ENCODE results near the gene NUP210L. TPM values are rescaled to one million over a fixed set of nuclear protein-coding genes. Genes with fewer than 3 reads are reported as not detected.

NUP210L gene
- total RNA-seq, 1 experiment from 2014 or later, result 0.12 TPM

DNA sequence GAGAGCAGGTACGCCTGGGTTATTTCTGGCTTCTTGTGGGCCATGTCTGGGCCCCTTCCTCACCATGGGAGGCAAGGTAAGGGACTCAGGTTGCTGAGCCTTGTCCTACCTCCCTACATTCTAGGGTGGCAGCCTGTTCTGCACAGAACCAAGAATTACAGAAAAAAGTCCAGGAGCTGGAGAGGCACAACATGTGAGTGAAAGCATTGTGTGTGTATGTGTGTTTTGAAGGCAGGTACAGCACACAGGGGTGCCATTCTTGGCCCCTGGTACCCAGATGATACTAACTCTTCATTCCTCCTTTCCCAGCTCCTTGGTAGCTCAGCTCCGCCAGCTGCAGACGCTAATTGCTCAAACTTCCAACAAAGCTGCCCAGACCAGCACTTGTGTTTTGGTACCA is 181.8 kb downstream of the NUP210L start:
- TF ChIP-seq, protein P1, sequence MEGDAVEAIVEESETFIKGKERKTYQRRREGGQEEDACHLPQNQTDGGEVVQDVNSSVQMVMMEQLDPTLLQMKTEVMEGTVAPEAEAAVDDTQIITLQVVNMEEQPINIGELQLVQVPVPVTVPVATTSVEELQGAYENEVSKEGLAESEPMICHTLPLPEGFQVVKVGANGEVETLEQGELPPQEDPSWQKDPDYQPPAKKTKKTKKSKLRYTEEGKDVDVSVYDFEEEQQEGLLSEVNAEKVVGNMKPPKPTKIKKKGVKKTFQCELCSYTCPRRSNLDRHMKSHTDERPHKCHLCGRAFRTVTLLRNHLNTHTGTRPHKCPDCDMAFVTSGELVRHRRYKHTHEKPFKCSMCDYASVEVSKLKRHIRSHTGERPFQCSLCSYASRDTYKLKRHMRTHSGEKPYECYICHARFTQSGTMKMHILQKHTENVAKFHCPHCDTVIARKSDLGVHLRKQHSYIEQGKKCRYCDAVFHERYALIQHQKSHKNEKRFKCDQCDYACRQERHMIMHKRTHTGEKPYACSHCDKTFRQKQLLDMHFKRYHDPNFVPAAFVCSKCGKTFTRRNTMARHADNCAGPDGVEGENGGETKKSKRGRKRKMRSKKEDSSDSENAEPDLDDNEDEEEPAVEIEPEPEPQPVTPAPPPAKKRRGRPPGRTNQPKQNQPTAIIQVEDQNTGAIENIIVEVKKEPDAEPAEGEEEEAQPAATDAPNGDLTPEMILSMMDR (IDR thresholded peaks at IDR 0.05; ENCODE audit: unreplicated experiment), result no peak
- no peaks in the 10 kb centered on the region for H3K9me3 Mint-ChIP-seq (ENCODE audit: low read depth, unreplicated experiment)
- H3K36me3 Mint-ChIP-seq (ENCODE audit: insufficient read depth, unreplicated experiment), result peaks cover 54% of the 10 kb centered on the region
- H3K4me3 Mint-ChIP-seq (ENCODE audit: low read depth, unreplicated experiment), result no peak overlapping the region
- H3K27me3 Mint-ChIP-seq (ENCODE audit: unreplicated experiment), result no peaks in the 10 kb centered on the region
- H3K4me1 Mint-ChIP-seq (ENCODE audit: low read depth, unreplicated experiment), result peaks cover 24% of the 10 kb centered on the region
- no peak for DNase-seq
- no TSS peak for BruUV-seq (replicated peaks)
- CTCF ChIA-PET, result no interaction called here
- intact Hi-C loops (cut with micrococcal nuclease; ENCODE audit: unreplicated experiment), result no loop called here
- peak overlapping the region; percentile 21 for H3K27ac Mint-ChIP-seq (ENCODE audit: unreplicated experiment)

DNA sequence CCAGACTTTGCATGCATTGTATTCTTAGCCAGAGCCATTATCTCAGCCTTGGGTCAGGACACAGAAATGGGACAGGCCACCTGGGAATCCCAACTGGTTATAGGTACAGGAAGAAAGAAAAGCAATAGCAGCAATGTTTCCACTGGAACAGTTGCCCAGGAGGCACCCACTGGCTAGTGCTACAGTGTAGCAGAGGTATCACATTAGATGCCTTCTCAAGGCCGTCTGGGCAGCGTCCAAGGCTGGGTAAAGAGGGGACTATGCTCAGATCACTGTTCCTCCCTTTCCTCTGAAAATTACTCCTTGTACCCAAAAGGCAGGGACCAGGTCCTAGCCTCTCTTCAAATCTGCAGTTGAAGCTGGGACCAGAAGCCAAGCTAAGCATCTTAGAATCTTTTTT is 184.5 kb downstream of the NUP210L start:
- DNase-seq, result no peak
- peaks cover 20% of the 10 kb centered on the region for H3K4me1 Mint-ChIP-seq (ENCODE audit: low read depth, unreplicated experiment)
- intact Hi-C loops (cut with micrococcal nuclease; ENCODE audit: unreplicated experiment), result no loop called here
- BruUV-seq (replicated peaks), result no TSS peak
- no peaks in the 10 kb centered on the region for H3K27me3 Mint-ChIP-seq (ENCODE audit: unreplicated experiment)
- H3K36me3 Mint-ChIP-seq (ENCODE audit: insufficient read depth, unreplicated experiment), result peaks cover 52% of the 10 kb centered on the region
- CTCF ChIA-PET, result no interaction called here
- H3K9me3 Mint-ChIP-seq (ENCODE audit: low read depth, unreplicated experiment), result no peaks in the 10 kb centered on the region
- H3K27ac Mint-ChIP-seq (ENCODE audit: unreplicated experiment), result no peak overlapping the region
- TF ChIP-seq, protein P1 (IDR thresholded peaks at IDR 0.05; ENCODE audit: unreplicated experiment), result no peak
- no peak overlapping the region for H3K4me3 Mint-ChIP-seq (ENCODE audit: low read depth, unreplicated experiment)

- intact Hi-C loops (cut with micrococcal nuclease; ENCODE audit: unreplicated experiment), result no loop called here
- DNase-seq, result no peak
- CTCF ChIA-PET, result interaction anchor here (2.1 kb wide), 1 partner anchor 11 kb away, joined by 16 read pairs; the partner anchor contains the start of gene CRTC2
- Mint-ChIP-seq H3K27ac (ENCODE audit: unreplicated experiment) (no peak overlapping the region), H3K4me3 (ENCODE audit: low read depth, unreplicated experiment) (no peak overlapping the region), H3K27me3 (ENCODE audit: unreplicated experiment) (no peaks in the 10 kb centered on the region), H3K9me3 (ENCODE audit: low read depth, unreplicated experiment) (no peaks in the 10 kb centered on the region), H3K36me3 (ENCODE audit: insufficient read depth, unreplicated experiment) (peaks cover 46% of the 10 kb centered on the region), H3K4me1 (ENCODE audit: low read depth, unreplicated experiment) (peaks cover 26% of the 10 kb centered on the region)
- no TSS peak for BruUV-seq (replicated peaks)
- TF ChIP-seq, protein P1 (IDR thresholded peaks at IDR 0.05; ENCODE audit: unreplicated experiment), result no peak
Observed at GRCh38 chr1:153968972-153969371, 185.9 kb downstream of the NUP210L start.

DNA sequence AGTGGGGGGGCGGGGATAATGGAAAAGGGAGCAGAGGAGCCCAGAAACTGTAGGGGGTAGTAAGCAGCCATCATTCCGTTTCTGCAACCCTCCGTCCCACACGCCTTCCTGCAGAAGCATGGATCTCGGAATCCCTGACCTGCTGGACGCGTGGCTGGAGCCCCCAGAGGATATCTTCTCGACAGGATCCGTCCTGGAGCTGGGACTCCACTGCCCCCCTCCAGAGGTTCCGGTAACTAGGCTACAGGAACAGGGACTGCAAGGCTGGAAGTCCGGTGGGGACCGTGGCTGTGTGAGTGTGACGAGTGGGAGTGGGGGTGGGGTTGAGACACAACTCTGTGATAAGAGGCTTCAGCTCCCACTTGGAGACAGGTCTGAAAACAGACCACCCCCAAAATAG is 186.5 kb downstream of the NUP210L start:
- H3K36me3 Mint-ChIP-seq (ENCODE audit: insufficient read depth, unreplicated experiment), result peaks cover 50% of the 10 kb centered on the region
- TF ChIP-seq, protein P1 (IDR thresholded peaks at IDR 0.05; ENCODE audit: unreplicated experiment), result peak; percentile 8
- peaks cover 31% of the 10 kb centered on the region for H3K4me1 Mint-ChIP-seq (ENCODE audit: low read depth, unreplicated experiment)
- CTCF ChIA-PET, result interaction anchor here (0.6 to 3.1 kb wide), 5 partner anchors 9 to 255 kb away, joined by 5 to 27 read pairs (median 16); partner anchors contain the start of genes CRTC2, DENND4B, JTB and RAB13
- intact Hi-C loops (cut with micrococcal nuclease; ENCODE audit: unreplicated experiment), result no loop called here
- no peaks in the 10 kb centered on the region for H3K9me3 Mint-ChIP-seq (ENCODE audit: low read depth, unreplicated experiment)
- H3K27ac Mint-ChIP-seq (ENCODE audit: unreplicated experiment), result peak overlapping the region; percentile 95
- BruUV-seq (replicated peaks), result no TSS peak
- H3K27me3 Mint-ChIP-seq (ENCODE audit: unreplicated experiment), result no peaks in the 10 kb centered on the region
- H3K4me3 Mint-ChIP-seq (ENCODE audit: low read depth, unreplicated experiment), result peak overlapping the region; percentile 90
- DNase-seq, result no peak

All from Calu3 (cell line).